Measurements from ENCODE around the gene TBC1D7.

TBC1D7 gene

DNA sequence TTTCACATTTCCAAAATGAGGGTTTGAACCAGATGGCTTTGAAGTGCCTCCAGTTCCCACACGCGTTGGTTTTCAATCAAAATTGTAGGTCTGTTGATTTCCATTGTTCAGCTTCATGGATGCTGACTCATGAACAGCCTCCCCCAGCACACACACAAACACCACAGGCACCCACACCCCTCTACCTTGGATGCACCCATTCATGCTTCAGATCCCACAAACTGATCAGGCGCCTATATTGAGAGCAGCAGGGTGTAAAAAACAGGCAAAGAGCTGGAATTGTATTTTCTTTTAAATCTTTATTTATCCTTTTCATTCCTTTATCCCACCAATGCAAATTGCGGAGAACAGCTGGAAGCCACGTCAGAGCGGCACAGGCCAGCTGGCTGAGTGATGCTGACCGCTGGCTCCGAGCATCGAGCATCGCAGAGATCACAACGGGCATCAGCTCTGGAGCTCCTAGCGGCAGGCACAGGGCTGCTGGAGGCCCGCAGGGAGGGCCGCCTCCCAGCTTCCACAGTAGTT is 29.3 kb upstream of the TBC1D7 start:
- no peak for DNase-seq (ENCODE audit: low read depth in 2 of 3, low spot score in 1 of 3)

DNA sequence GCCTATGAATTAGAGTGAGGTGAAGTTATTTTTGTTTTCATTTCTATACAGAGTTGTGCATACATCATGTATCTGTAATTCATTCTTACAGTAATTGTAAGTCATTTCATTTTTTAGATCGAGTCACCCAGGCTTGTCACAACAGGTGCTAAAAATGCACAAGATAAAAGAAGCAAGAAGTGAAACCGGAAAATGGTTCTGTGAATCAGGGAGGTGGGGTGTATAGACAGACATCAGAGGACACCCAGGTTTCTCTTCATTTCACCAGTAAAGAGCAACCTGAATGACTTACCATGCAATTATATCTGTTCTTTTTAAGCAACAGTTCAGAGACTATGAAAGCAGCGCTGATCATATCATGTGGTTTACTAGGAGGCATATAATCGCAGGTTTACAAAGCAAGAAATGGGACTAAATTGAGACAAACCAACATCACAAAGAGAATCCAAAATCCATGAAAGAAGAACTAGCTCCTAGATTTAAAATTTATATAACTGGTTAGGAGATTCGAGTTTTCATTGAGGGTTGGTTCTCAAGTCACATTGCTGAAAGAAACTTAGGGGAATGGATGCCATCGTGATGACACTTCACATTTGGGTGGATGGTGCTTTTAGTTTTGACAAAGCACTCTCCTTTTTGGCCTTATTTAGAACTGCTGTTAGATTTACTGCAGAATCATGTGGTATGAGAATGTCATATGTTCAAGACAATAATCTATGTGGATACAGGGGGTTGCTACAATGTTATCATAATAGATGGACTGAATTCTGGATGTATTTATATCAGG is 27.9 kb upstream of the TBC1D7 start:
- DNase-seq (ENCODE audit: low read depth in 2 of 3, low spot score in 1 of 3) = peak in 1 of 3 donors; percentile 41

DNA sequence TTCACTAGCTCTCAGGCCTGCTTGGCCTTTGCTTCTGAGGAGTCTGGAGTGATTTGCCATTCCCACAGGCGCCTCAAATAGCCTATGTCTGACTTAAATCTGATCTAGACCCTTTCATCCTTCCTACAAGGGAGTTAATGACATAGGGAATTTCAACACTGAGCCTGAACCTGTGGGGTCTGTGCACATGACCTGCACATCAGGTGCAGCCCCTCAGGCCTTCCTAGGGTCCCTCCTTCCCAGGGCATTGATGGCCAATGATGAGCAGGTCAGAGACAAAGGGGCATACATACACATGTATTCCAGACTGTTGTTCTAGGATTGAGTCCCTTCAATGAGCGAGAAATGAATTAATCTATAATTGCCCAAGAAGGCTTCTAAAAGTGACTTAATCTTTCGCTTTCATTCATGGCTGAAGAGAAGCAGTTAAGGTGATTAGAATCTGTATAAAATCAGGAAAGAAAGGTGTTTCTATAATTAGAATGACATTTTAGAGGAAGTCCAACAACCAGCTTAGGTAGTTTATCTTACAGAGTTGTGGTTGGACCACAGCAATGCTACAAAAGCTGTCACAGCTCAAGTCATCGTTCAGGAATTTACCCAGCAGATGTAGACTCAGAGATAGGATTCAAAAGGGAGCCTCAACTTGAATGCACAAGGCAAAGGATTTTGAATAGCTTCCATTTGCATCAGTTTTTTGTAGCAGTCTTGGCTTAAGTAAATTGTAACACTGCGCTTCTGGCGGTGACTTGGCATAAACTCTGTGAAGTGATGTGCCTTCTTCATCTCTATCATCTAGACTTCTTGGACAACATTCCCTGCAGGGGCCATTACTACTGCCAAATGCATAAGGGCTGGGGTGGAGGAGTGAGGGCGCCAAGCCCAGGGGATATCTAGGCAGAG is 27.0 kb upstream of the TBC1D7 start:
- no peak for DNase-seq (ENCODE audit: low read depth in 2 of 3, low spot score in 1 of 3)

DNA sequence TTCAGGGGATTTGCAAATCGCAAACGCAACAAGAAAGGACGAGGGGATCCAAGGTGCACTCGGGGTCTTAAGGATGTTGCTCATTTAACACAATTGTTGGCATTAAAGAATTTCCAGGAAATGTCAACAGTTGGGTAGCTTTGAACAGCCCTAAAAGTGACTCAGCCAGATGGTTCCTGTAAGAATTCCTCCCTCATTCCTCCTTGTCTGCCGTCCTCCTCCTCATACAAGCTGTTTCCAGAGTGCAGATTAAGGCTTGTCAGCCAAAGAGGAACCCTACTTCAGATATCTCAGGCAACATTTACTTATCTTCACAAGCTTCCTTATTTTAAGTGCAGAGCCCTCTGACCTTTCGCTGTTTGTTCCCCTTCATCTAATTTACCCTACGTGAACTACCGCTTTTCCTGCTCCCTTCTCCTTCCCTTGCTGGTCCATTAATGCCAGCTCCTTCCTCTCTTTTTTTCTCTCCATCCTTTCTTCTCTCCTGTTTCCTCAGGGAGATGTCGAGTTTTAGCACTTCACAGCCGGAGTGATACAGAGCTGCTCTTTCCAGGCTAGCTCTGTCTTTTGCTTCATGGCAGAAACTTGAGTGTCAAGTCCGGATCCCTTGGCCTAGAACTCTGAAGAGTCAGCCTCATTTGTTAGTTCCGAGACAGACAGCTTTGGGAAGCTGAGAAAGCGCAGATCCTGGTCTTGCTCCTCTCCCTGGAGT is 26.1 kb upstream of the TBC1D7 start:
- no peak for DNase-seq (ENCODE audit: low read depth in 2 of 3, low spot score in 1 of 3)

DNA sequence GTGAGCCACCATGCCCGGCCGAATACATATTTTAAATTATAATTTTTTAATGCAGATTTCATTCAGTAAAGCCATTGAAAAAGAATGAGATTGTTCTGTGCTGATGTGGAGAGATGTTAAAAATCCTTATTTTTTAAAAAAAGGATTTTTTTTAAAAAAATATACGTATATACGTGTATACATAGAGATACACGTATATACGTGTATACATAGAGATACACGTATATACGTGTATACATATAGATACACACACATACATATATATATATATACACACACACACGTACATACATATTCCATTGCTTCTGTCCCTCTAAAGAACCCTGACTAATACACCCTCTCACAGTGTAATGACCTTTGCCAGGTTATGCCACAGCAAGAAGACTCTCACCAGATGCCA is 23.8 kb upstream of the TBC1D7 start:
- DNase-seq (ENCODE audit: low read depth in 2 of 3, low spot score in 1 of 3) = no peak

DNA sequence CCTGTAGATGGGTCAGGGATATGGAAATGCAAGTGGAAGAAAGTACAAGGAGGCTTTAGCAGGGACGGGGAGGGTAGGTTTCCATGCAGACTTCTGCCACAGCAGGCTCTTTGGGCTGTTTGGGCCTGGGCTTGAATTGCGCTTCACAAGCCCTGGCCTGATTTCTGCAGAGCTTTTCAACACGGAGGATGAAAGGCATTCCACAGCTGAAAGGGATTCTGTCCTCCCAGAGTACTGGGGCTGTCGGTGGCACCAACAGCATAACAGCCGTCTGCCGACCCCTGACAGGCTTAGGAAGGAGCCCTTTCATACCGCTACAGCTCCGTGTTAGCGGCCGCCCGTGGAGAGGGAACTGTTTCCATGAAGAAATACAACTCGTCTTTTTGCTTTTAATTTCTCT is 22.9 kb upstream of the TBC1D7 start:
- DNase-seq (ENCODE audit: low read depth in 2 of 3, low spot score in 1 of 3) = no peak

DNA sequence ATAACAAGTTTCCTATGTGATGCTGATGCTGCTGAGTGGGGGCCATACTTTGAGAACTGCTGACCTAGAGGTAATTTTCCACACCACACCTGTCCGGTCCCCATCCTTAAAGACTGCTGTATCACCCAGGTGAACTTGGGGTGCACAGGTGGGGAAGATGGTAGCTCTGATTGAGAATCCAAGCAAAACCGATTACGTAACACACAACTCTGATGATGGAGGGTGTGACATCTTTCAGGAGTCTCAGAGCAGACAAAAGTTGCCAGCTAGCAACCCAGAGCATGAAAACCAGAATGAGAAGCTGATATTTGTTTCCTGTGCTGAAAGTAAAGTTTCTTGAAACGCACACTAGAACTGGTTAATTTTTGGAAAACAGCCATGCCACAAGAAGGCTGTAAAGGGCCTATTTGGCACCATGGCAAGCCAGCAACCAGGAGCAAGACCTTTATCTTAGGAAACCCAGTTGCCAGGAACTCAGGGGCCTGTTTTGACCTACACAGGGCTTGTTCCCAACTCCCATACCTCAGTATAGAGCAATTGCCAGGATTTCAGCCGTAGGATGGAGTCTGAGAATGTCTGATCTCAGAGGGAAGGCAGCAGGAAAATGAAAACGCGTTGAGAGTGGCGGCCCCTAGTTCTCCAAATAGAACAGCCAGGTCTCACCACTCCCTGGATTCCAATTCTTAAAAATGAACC is 21.6 kb upstream of the TBC1D7 start:
- DNase-seq (ENCODE audit: low read depth in 2 of 3, low spot score in 1 of 3) = no peak

DNA sequence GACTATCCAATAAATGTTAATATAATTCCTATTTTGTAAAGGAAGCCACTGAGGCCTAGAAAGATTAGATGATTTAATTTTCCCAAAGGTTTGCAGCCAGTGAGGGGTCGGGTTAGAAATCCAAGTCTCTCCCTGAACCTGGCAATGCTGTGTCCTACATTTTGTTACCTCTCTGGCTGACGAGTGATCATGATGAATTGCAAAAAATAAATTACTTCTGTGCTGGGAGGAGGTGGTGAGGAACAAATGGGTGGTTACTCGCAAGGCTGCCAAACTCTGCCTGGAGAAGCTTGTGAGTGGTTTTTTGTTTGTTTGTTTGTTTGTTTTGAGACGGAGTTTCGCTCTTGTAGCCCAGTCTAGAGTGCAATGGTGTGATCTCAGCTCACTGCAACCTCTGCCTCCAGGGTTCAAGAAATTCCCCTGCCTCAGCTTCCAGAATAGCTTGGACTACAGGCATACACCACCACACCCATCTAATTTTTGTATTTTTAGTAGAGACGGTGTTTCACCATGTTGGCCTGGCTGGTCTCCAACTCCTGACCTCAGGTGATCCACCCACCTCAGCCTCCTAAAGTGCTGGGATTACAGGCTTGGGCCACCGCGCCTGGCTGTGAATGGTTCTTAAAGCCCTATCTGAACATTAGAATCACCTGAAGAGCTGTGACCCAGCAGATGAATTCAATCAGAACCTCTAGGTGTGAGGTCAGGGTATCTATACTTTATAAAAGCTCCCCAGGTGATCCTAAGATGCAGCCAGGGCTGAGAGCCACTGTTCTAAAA is 20.2 kb upstream of the TBC1D7 start:
- DNase-seq (ENCODE audit: low read depth in 2 of 3, low spot score in 1 of 3) = no peak

DNA sequence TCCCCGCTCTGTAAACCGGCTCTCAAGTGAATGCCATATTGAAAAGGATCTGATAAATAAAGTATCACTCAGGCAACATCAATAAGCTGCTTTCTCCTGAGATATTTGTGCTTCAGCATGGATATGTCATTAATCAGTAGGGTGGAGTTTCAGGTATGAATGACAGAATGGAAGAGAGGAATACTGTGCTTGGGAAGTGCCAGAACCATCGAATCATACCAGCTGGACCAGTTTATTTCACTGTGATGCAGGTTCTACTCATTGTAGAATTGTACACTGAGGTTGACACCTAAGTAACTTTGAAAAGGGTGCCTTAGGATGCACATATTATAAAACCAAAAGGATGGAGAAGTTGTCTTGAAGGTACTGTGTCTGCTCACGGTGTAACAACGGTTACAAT is 17.9 kb upstream of the TBC1D7 start:
- no peak for DNase-seq (ENCODE audit: low read depth in 2 of 3, low spot score in 1 of 3)

DNA sequence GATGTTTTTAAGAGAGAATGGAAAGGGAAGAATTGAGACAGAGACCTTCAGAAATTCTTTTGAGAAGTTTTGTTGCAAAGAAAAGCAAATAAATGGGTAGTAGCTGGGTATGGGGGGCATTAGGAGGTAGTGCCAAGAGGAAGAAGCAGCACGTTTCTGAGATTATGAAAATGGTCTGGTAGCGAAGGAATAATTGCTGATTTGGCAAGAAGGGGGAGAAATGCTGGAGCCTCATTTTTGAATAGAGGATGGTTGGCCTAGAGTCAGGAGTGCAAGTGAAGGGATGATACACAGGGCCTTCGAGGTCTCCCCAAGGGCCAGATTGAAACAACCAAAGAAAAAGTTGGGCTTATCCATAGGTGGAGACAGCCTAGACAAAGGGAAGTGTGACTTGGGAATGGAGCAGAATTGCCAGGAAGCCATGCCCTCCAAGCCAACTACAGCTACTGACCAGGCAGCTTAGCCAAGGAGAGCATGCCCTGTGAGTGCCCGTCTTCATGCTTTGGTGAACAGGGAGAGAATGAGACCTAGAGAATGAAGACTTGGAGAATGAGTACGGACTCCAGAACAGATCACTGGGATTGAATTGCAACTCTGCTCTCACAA is 14.2 kb upstream of the TBC1D7 start:
- no peak for DNase-seq (ENCODE audit: low read depth in 2 of 3, low spot score in 1 of 3)

DNA sequence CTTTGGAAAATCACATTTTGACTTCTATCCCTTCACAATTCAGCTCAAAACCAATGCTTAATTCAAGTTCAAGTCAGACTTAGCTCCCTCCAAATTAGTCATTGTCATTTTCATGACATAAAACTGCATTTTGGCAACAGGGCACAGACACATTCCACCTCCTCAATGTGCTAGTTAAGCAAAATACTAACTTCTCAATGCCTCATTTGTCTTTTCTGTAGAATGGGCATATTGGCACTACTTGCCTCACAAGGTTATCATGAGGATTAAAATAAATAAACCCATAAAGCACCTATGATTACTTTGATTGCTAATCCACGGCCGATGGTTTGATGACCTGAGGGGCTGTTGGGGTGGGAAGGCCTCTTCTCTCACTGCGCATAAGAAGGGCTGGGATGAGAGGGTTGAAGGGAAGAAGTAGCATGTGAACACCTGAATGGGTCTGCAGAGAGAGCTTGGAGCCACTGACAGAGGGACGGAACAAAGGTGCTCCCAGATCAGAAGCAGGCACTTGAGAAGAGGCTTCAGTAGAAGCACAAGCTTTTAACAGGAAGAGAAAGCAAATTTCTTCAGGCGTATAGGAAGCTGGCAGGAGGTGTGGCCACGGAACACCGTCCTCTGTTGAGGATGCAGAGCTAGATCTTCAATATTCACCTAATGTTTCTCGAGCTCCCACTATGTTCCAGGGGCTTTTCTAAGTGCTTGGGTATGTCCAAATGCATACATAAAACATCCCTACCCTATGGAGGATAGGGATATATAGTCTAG is 11.7 kb upstream of the TBC1D7 start:
- DNase-seq (ENCODE audit: low read depth in 2 of 3, low spot score in 1 of 3) = no peak

DNA sequence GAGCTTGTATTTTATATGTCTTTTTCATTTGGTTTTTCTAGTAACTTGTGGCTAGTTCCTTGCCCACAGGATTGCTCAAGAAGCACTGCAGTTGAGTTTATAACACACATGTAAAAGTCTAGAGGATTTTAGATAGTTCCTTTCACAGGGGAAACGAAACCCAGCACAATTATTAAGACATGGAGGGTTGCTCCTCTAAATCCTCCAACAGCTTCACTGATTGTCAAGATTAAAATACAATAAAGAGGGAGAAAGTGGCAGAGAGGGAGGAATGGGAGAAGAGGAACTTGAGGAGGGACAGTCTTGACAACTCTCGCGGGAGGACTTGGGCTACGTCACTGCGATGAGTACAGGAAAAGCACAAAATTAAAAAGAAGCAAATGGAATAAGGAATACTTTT is 9.7 kb upstream of the TBC1D7 start:
- no peak for DNase-seq (ENCODE audit: low read depth in 2 of 3, low spot score in 1 of 3)

DNA sequence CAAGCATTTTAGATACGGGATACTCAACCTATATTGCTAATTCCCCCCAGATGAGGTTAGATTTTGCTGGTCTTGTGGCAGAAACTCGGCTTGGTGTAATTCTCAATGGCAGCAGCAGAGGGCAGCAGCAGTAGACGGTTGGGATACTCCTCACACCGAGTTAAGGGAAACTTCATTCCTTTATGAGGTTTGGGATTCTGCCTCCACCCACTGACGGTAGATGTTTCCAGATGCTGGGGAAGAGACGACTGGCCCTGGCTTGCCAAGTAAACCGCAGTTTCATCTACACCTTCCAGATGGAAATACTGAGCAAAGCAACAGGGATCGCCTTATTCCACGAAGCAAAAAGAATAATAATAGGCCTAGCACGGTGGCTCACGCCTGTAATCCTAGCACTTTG is 8.2 kb upstream of the TBC1D7 start:
- peak; percentile 66 to 75 (median 72) for DNase-seq (ENCODE audit: low read depth in 2 of 3, low spot score in 1 of 3)

DNA sequence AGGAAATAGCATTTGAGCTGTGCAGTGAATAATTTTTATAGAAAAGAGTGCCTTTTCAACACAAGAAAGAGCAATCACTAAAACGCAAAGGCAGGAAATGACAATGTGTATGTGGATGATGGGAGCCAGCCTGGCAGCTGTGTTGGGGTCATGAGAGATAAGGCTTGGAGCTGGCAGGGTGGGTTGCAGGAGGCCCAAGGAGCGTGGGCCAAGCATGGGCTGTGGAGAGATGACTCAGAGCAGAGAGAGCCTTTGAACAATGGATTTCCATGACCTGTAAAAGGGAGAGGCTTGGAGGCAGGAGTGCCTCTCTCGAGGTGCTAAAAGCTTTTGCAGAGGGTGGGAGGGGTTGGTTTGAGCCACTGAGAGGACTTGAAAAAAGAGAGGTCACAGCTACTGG is 6.6 kb upstream of the TBC1D7 start:
- no peak for DNase-seq (ENCODE audit: low read depth in 2 of 3, low spot score in 1 of 3)

DNA sequence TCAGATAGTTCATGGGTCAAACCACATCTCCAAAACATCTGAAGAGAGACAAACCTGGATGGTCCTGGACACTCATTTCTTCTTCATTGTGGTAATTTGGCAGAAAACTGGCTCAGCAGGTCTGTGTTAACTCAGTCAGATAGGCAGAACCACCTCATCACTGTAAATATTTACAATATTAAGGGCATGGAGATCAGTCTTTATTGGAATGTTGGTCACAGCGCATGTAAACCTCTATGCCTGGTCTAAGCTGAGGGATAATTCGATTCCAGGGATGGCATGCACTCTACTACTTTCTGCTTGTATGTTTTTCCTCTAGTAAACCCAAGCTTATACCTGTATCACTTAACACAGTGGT is 4.0 kb upstream of the TBC1D7 start:
- DNase-seq (ENCODE audit: low read depth in 2 of 3, low spot score in 1 of 3) = no peak

DNA sequence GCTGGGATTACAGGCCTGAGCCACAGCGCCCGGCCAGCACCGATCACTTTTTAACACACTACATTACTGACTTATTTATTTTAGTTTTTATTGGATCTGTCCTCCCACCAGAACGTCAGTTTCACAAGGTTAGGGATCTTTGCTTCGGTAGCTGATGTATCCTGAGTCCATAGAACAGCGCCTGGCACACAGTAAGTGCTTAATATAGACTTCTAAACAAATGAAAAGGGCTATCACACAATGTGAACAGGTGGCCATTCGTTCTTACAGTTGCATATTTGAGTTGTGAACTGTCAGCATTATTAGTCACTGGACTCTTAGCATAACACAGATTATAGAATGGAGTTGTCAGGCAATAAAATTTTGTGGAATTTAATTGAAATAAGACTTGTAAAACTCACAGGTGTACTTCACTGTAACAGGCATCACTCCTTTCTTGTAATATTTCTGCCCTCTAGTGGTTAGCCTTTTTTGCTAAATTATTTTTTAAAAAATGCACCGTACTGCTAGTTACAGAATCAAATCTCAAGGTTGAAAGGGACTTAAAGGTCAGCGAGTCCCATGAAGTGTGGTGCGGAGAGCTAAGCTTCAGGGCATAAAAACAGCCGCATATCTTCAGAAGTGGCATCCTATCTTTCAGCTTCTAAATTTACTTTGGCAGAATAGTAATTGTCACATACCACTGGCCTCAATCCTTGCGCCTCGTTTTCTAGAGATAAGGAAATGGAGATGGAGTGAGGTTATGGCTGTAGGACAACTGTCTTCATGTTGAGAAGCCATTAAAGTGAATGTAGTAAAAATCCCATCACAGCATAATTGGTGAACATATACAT is 3.4 kb upstream of the TBC1D7 start:
- no peak for DNase-seq (ENCODE audit: low read depth in 2 of 3, low spot score in 1 of 3)

DNA sequence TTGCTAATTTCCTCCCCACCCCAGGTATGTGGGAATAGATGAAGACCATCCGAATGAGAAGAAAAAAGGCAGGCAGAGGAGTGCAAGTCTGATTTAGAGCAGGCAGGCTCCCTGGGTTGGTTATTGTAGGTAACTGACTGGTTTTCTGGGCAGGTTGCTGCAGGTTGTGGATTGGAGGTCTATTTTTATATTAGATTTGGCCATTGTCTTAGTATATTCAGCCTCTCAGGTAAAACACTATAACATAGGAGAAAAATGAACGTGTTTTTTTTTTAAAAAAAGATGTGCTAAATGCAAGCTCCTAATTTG is 492 bp upstream of the TBC1D7 start:
- DNase-seq (ENCODE audit: low read depth in 2 of 3, low spot score in 1 of 3) = no peak

DNA sequence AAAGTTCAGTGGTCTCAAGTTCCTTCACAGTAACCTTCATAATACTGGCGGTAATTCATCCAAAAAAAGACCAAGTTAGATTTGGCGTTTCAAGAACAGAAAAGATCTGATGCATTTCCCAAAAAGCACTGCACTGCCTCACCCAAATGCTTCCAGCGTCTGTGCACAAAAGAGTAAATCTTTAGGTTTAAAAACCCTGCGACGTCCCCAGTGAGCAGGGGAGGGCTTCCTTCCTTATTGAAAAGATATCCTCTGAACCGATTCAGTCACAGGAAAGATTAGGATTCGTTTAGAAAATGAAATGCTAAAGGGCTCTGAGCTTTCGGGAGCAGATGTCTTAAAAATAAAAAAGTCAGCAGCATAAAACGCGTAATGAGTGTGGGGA is 654 bp downstream of the TBC1D7 start:
- DNase-seq (ENCODE audit: low read depth in 2 of 3, low spot score in 1 of 3) = no peak
